ENCODE data around the gene GAK.

DNA sequence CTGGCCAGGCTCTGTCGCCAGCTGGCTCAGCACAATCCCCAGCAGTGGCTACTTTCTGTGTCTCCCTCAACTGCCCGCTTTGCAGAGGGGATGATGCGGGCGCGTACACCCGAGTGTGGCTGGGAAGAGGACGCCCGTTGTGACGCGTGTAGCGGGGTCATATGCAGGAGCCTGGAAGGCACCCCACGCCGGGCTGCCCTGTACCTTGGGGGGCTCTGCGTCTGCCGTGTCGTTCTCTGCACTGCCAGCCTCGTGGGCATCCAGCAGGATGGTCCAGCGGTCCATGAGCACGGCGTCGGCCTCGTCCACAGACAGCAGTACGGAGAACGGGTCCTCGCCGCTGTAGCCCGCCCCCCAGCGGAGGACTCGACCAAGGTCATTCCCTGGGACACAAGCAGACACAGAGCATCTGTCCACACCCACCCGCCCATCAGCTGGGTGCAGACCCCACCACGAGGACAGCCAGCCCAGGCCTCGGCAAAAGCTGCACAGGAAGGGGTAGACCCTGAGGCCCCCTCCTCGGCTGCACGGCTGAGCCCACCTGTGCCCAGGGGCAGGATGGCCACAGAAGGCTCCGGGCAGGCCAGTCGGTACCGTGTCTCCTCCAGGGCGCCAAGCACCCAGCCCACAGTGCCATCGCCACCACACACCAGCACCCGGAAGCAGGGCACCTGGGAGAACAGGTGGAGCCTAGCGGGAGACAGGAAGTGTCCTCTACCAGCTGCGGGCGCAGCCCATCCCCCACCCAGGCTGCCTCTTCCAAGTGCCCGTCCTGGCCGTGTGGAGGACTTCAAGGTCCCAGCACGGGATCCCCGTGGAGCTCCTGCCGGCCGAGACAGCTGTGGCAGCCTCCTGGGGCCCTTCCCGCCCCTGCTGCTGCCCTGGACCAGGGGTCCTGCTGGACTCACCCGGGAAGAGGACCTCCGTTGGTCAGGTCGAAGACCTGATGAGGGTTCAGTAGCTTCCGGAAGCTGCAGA lies 30.4 kb upstream of the GAK start:
- TF ChIP-seq, protein P1, sequence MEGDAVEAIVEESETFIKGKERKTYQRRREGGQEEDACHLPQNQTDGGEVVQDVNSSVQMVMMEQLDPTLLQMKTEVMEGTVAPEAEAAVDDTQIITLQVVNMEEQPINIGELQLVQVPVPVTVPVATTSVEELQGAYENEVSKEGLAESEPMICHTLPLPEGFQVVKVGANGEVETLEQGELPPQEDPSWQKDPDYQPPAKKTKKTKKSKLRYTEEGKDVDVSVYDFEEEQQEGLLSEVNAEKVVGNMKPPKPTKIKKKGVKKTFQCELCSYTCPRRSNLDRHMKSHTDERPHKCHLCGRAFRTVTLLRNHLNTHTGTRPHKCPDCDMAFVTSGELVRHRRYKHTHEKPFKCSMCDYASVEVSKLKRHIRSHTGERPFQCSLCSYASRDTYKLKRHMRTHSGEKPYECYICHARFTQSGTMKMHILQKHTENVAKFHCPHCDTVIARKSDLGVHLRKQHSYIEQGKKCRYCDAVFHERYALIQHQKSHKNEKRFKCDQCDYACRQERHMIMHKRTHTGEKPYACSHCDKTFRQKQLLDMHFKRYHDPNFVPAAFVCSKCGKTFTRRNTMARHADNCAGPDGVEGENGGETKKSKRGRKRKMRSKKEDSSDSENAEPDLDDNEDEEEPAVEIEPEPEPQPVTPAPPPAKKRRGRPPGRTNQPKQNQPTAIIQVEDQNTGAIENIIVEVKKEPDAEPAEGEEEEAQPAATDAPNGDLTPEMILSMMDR (optimal IDR thresholded peaks at IDR 0.05 in 1 of 3, IDR thresholded peaks at IDR 0.05 in 1 of 3, conservative IDR thresholded peaks at IDR 0.05 in 1 of 3; ENCODE audit: extremely low read depth in 1 of 3, insufficient read depth in 2 of 3, low read length in 3 of 3), result no peak
- no peak for TF ChIP-seq EZH2 (IDR thresholded peaks at IDR 0.05; ENCODE audit: low read length)

Data from keratinocyte (primary cell).